NCI-H1436 treated with DMSO at 0.1 percent for 48 hours (cell line): ENCODE measurements around the gene APOC4.

Experiments
- DNase-seq: peaks from one replicate; lab custom pipeline; 2025; lab: John Stamatoyannopoulos, UW

Gene APOC4

GRCh38 chr19:44993926-44994537, 52.0 kb downstream of the APOC4 start:
- no peak for DNase-seq
